ENCODE measurements around the gene BRMS1. TPM values are rescaled to one million over a fixed set of nuclear protein-coding genes. Genes with fewer than 3 reads are reported as not detected.

Gene BRMS1
- total RNA-seq, 1 donor from 2014 or later = 33.4 TPM

GRCh38 chr11:66314561-66315497 lies 30.1 kb downstream of the BRMS1 start:
- H3K27me3 Mint-ChIP-seq (ENCODE audit: unreplicated experiment) = no peaks in the 10 kb centered on the region
- H3K36me3 Mint-ChIP-seq (ENCODE audit: unreplicated experiment) = no peaks in the 10 kb centered on the region
- no peaks in the 10 kb centered on the region for H3K9me3 Mint-ChIP-seq (ENCODE audit: unreplicated experiment)
- H3K4me1 Mint-ChIP-seq (ENCODE audit: unreplicated experiment) = peaks cover 55% of the 10 kb centered on the region
- TF ChIP-seq CTCF (IDR thresholded peaks at IDR 0.05) = no peak
- no peak for DNase-seq (ENCODE audit: extremely low spot score, unreplicated experiment)
- peak overlapping the region; percentile 98 for H3K27ac Mint-ChIP-seq (ENCODE audit: unreplicated experiment)
- H3K4me3 Mint-ChIP-seq (ENCODE audit: unreplicated experiment) = peak overlapping the region; percentile 51

- Mint-ChIP-seq H3K36me3 (ENCODE audit: unreplicated experiment) (no peaks in the 10 kb centered on the region), H3K4me1 (ENCODE audit: unreplicated experiment) (peaks cover 53% of the 10 kb centered on the region), H3K4me3 (ENCODE audit: unreplicated experiment) (peak overlapping the region; percentile 78), H3K27me3 (ENCODE audit: unreplicated experiment) (peaks cover under 1% of the 10 kb centered on the region), H3K9me3 (ENCODE audit: unreplicated experiment) (no peaks in the 10 kb centered on the region), H3K27ac (ENCODE audit: unreplicated experiment) (peak overlapping the region; percentile 98)
- TF ChIP-seq CTCF (IDR thresholded peaks at IDR 0.05) = no peak
- DNase-seq (ENCODE audit: extremely low spot score, unreplicated experiment) = no peak
Measured at GRCh38 chr11:66314186-66314501, 30.8 kb downstream of the BRMS1 start.

- Mint-ChIP-seq H3K4me3 (ENCODE audit: unreplicated experiment) (peak overlapping the region; percentile 78), H3K9me3 (ENCODE audit: unreplicated experiment) (no peaks in the 10 kb centered on the region), H3K36me3 (ENCODE audit: unreplicated experiment) (no peaks in the 10 kb centered on the region), H3K27ac (ENCODE audit: unreplicated experiment) (peak overlapping the region; percentile 98), H3K4me1 (ENCODE audit: unreplicated experiment) (peaks cover 47% of the 10 kb centered on the region), H3K27me3 (ENCODE audit: unreplicated experiment) (peaks cover 3% of the 10 kb centered on the region)
- no peak for DNase-seq (ENCODE audit: extremely low spot score, unreplicated experiment)
- peak; percentile 58 for TF ChIP-seq CTCF (IDR thresholded peaks at IDR 0.05)
Measured at GRCh38 chr11:66313321-66314185, 31.4 kb downstream of the BRMS1 start.

GRCh38 chr11:66312549-66313320 lies 32.2 kb downstream of the BRMS1 start:
- H3K27me3 Mint-ChIP-seq (ENCODE audit: unreplicated experiment) = peaks cover 3% of the 10 kb centered on the region
- H3K9me3 Mint-ChIP-seq (ENCODE audit: unreplicated experiment) = no peaks in the 10 kb centered on the region
- H3K4me1 Mint-ChIP-seq (ENCODE audit: unreplicated experiment) = peaks cover 39% of the 10 kb centered on the region
- H3K36me3 Mint-ChIP-seq (ENCODE audit: unreplicated experiment) = no peaks in the 10 kb centered on the region
- H3K4me3 Mint-ChIP-seq (ENCODE audit: unreplicated experiment) = peak overlapping the region; percentile 87
- peak; percentile 100 for DNase-seq (ENCODE audit: extremely low spot score, unreplicated experiment)
- TF ChIP-seq CTCF (IDR thresholded peaks at IDR 0.05) = no peak
- peak overlapping the region; percentile 98 for H3K27ac Mint-ChIP-seq (ENCODE audit: unreplicated experiment)
